A673 (cell line): ENCODE measurements around the gene STK11.

Experiments
- CTCF ChIP-seq: fragments of 300-800, 200-600 bp; sonication (generic); conservative IDR thresholded peaks from 2 replicates; pipeline ENCODE4 v1.5.1; 2017; ENCODE audit warnings: low read depth, mild to moderate bottlenecking, antibody characterized with exemption, low read length, moderate library complexity, mixed read lengths
- EZH2 ChIP-seq: fragments of 200-600 bp; sonication (generic); IDR thresholded peaks from 2 replicates; pipeline ENCODE4 v1.6.1; 2017; ENCODE audit warnings: borderline replicate concordance, low read depth, mild to moderate bottlenecking, mixed read lengths, antibody characterized with exemption, low read length; ENCODE audit not compliant: poor library complexity, severe bottlenecking

DNA sequence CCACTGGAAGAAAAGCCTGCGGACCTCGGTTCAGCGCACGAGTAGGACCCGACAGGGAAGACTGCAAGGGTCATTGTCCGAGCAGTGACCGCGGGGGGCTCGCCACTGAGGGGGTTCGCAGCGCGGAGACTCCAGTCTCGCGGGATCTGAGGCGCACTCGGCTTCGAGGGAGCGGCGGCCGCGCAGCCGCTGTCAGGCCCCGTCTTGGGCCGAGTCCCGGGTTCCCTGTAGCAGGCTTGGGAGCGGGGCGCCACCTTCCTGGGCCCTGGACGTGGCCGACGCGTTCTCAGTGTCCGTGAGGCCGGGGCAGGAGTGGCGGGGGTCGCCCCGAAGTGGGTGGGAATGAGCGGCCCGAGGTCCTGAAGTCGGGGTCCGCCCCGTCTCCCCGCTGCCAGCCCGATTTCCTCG lies 69.3 kb downstream of the STK11 start:
- TF ChIP-seq CTCF (no peak), EZH2 (no peak)
